ENCODE measurements around the gene C12orf56.
"Not testable (repeated sequence)": the region's sequence is repeated elsewhere in the genome, so short reads cannot be mapped to it uniquely, and the experiment has no call there.

DNA sequence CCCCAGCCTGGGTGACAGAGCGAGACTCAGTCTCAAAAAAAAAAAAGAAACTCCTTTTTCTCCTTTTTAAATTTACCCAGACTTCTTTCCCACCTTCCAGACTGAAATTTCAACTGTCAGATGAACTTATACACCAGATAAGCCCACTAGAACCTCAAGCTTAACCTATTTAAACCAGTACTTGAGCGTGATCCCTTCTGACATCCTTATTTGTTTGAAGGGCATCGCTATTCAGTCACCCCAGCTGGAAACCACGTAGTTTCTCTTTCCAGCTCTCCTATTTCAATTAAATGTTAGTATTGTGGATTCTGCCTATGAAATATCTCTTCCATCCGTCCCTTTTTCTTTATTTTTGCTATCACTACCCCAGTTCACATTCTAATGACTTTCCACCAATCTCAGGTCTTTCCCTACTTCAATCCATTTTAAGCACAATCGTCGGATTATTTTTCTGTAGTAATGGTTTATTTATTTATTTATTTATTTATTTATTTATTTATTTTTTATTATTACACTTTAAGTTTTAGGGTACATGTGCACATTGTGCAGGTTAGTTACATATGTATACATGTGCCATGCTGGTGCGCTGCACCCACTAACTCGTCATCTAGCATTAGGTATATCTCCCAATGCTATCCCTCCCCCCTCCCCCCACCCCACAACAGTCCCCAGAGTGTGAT, 61.4 kb downstream of the C12orf56 start:
- TF ChIP-seq CTCF (IDR thresholded peaks at IDR 0.05); KDM1A (IDR thresholded peaks at IDR 0.05; ENCODE audit: low read depth); RFX5 (IDR thresholded peaks at IDR 0.05); EP300 (IDR thresholded peaks at IDR 0.05); JUN (IDR thresholded peaks at IDR 0.05); REST (IDR thresholded peaks at IDR 0.05); ATOH8 (CRISPR knock-in tag; IDR thresholded peaks at IDR 0.05; ENCODE audit: low read depth); FOSL2 (IDR thresholded peaks at IDR 0.05); FOSL2 (CRISPR knock-in tag; IDR thresholded peaks at IDR 0.05); BHLHE40 (IDR thresholded peaks at IDR 0.05; ENCODE audit: low read depth, low read length): not testable (repeated sequence)

Measured in A549 (cell line).